ENCODE measurements around the gene PDLIM3.

- TF ChIP-seq, protein P1, sequence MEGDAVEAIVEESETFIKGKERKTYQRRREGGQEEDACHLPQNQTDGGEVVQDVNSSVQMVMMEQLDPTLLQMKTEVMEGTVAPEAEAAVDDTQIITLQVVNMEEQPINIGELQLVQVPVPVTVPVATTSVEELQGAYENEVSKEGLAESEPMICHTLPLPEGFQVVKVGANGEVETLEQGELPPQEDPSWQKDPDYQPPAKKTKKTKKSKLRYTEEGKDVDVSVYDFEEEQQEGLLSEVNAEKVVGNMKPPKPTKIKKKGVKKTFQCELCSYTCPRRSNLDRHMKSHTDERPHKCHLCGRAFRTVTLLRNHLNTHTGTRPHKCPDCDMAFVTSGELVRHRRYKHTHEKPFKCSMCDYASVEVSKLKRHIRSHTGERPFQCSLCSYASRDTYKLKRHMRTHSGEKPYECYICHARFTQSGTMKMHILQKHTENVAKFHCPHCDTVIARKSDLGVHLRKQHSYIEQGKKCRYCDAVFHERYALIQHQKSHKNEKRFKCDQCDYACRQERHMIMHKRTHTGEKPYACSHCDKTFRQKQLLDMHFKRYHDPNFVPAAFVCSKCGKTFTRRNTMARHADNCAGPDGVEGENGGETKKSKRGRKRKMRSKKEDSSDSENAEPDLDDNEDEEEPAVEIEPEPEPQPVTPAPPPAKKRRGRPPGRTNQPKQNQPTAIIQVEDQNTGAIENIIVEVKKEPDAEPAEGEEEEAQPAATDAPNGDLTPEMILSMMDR (IDR thresholded peaks at IDR 0.05): no peak
- no peak for TF ChIP-seq POLR2AphosphoS5 (IDR thresholded peaks at IDR 0.05)
- TF ChIP-seq POLR2A (IDR thresholded peaks at IDR 0.05): no peak
Observed at GRCh38 chr4:185514182-185514697, 21.1 kb downstream of the PDLIM3 start.
